ENCODE data around the gene OR2J2.

GRCh38 chr6:29200767-29201662 lies 30.3 kb downstream of the OR2J2 start:
- TF ChIP-seq CTCF (IDR thresholded peaks at IDR 0.05) (no peak), RFX5 (IDR thresholded peaks at IDR 0.05) (no peak), MAFK (IDR thresholded peaks at IDR 0.05; ENCODE audit: partially characterized antibody) (no peak), CBX8 (IDR thresholded peaks at IDR 0.05) (no peak), EP300 (IDR thresholded peaks at IDR 0.05) (no peak), POLR2A (IDR thresholded peaks at IDR 0.05; ENCODE audit: low read length) (no peak), ZFP36 (IDR thresholded peaks at IDR 0.05; ENCODE audit: borderline replicate concordance, partially characterized antibody) (no peak), POLR2AphosphoS2 (conservative IDR thresholded peaks at IDR 0.05; ENCODE audit: low read length) (no peak), KDM1A (IDR thresholded peaks at IDR 0.05; ENCODE audit: low read depth) (no peak)
- TF ChIP-seq, protein P1, sequence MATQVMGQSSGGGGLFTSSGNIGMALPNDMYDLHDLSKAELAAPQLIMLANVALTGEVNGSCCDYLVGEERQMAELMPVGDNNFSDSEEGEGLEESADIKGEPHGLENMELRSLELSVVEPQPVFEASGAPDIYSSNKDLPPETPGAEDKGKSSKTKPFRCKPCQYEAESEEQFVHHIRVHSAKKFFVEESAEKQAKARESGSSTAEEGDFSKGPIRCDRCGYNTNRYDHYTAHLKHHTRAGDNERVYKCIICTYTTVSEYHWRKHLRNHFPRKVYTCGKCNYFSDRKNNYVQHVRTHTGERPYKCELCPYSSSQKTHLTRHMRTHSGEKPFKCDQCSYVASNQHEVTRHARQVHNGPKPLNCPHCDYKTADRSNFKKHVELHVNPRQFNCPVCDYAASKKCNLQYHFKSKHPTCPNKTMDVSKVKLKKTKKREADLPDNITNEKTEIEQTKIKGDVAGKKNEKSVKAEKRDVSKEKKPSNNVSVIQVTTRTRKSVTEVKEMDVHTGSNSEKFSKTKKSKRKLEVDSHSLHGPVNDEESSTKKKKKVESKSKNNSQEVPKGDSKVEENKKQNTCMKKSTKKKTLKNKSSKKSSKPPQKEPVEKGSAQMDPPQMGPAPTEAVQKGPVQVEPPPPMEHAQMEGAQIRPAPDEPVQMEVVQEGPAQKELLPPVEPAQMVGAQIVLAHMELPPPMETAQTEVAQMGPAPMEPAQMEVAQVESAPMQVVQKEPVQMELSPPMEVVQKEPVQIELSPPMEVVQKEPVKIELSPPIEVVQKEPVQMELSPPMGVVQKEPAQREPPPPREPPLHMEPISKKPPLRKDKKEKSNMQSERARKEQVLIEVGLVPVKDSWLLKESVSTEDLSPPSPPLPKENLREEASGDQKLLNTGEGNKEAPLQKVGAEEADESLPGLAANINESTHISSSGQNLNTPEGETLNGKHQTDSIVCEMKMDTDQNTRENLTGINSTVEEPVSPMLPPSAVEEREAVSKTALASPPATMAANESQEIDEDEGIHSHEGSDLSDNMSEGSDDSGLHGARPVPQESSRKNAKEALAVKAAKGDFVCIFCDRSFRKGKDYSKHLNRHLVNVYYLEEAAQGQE (IDR thresholded peaks at IDR 0.05), result no peak
